B cell (primary cell): ENCODE results near the gene RNF126. TPM values are rescaled to one million over a fixed set of nuclear protein-coding genes. Genes with fewer than 3 reads are reported as not detected.
A peak's percentile ranks its signal among the peaks of the same experiment; 100 is the strongest.

Experiments
- ATAC-seq: fragments of 200-7000 bp; cut with Tn5 transposase; one replicate; pipeline ENCODE4 v1.10.0; 2021; ENCODE audit warnings: low read depth, mild to moderate bottlenecking, moderate number of reproducible peaks, moderate library complexity
- CTCF ChIA-PET: fragments of 350-600 bp; sonication (Branson Sonifier 250); formaldehyde crosslinking; loops from one replicate; lab custom pipeline; 2021; ENCODE audit warnings: antibody characterized with exemption, inconsistent platforms; lab: Charles Lee
- POLR2A ChIA-PET: fragments of 350-600 bp; sonication (Branson Sonifier 250); formaldehyde crosslinking; loops from one replicate; lab custom pipeline; 2021; ENCODE audit warnings: antibody characterized with exemption; lab: Charles Lee
- DNase-seq: peaks from one replicate; pipeline ENCODE4 v3.0.0; 2013
- H2AFZ ChIP-seq: 2 replicates; pipeline ENCODE4 v1.6.1; 2012; ENCODE audit warnings: mild to moderate bottlenecking, low read depth, low read length; ENCODE audit not compliant: insufficient read depth, poor library complexity, severe bottlenecking
- H3K27ac ChIP-seq, 2 donors: 1 replicate in 1 of 2; 2 replicates in 1 of 2; pipeline ENCODE4 v1.5.1; 2012 to 2013; ENCODE audit warnings: low read length in 2 of 2, mild to moderate bottlenecking in 2 of 2, moderate library complexity in 1 of 2
- H3K27me3 ChIP-seq, 4 experiments: fragments of 200-600 bp in 1 of 4; sonication (generic) in 1 of 4; replicated peaks in 1 of 4; 1 replicate in 2 of 4; 2 replicates in 2 of 4; pipeline versions ENCODE4 v1.6.1 to v1.7.0; 2013 to 2016; ENCODE audit warnings: low read length in 3 of 4, mild to moderate bottlenecking in 2 of 4, mixed read lengths in 1 of 4, moderate library complexity in 1 of 4; ENCODE audit not compliant: insufficient read depth in 4 of 4, control insufficient read depth in 3 of 4; ENCODE audit errors: control extremely low read depth in 1 of 4
- H3K36me3 ChIP-seq, 2 experiments: replicated peaks in 1 of 2; 1 replicate in 1 of 2; 2 replicates in 1 of 2; pipeline versions ENCODE4 v1.6.1 to v1.7.1; 2013; ENCODE audit warnings: low read length in 1 of 2; ENCODE audit not compliant: insufficient read depth in 2 of 2, control insufficient read depth in 1 of 2; ENCODE audit errors: control extremely low read depth in 1 of 2, extremely low read depth in 1 of 2
- H3K4me1 ChIP-seq, 2 donors: fragments of 200-600 bp in 1 of 2; sonication (generic) in 1 of 2; 1 replicate in 1 of 2; 2 replicates in 1 of 2; pipeline versions ENCODE4 v1.5.1 to v1.6.1; 2013 to 2017; ENCODE audit warnings: low read length in 2 of 2; ENCODE audit not compliant: control insufficient read depth in 2 of 2, insufficient read depth in 2 of 2
- H3K4me2 ChIP-seq: replicated peaks from 2 replicates; pipeline ENCODE3; 2012; ENCODE audit warnings: mild to moderate bottlenecking, low read depth, low read length; ENCODE audit not compliant: poor library complexity, severe bottlenecking
- H3K4me3 ChIP-seq, 5 experiments: fragments of 200-600 bp in 1 of 5; sonication (generic) in 1 of 5; 1 replicate in 3 of 5; 2 replicates in 2 of 5; pipeline versions ENCODE4 v1.5.1 to v1.7.0; 2011 to 2016; ENCODE audit warnings: low read length in 4 of 5, mild to moderate bottlenecking in 4 of 5, low read depth in 2 of 5, control low read depth in 1 of 5, moderate library complexity in 1 of 5; ENCODE audit not compliant: insufficient read depth in 1 of 5; ENCODE audit errors: control extremely low read depth in 1 of 5, extremely low read depth in 1 of 5
- H3K79me2 ChIP-seq: fragments of 200-600 bp; sonication (generic); one replicate; pipeline ENCODE4 v1.6.0; 2016; ENCODE audit warnings: low read length; ENCODE audit not compliant: control insufficient read depth, insufficient read depth
- H3K9ac ChIP-seq: fragments of 200-600 bp; sonication (generic); 2 replicates; pipeline ENCODE4 v1.6.1; 2017; ENCODE audit warnings: mild to moderate bottlenecking, low read length, moderate library complexity
- H3K9me3 ChIP-seq, 3 donors: one replicate each; pipeline versions ENCODE4 v1.6.1 to v1.7.1; 2013; ENCODE audit warnings: low read length in 2 of 3; ENCODE audit not compliant: control insufficient read depth in 2 of 3, insufficient read depth in 1 of 3; ENCODE audit errors: control extremely low read depth in 1 of 3
- H4K20me1 ChIP-seq: 2 replicates; pipeline ENCODE4 v1.6.0; 2012; ENCODE audit warnings: mild to moderate bottlenecking, low read length; ENCODE audit not compliant: insufficient read depth, control insufficient read depth, poor library complexity, severe bottlenecking
- H3K27ac Mint-ChIP-seq: one replicate; pipeline ENCODE4 v1.8.0; 2021; ENCODE audit warnings: mixed read lengths
- H3K27me3 Mint-ChIP-seq: one replicate; pipeline ENCODE4 v1.8.0; 2021; ENCODE audit warnings: mixed read lengths
- H3K4me1 Mint-ChIP-seq: one replicate; pipeline ENCODE4 v1.8.0; 2021; ENCODE audit warnings: mixed read lengths
- H3K4me3 Mint-ChIP-seq: one replicate; pipeline ENCODE4 v1.8.0; 2021; ENCODE audit warnings: mixed read lengths
- H3K9me3 Mint-ChIP-seq: one replicate; pipeline ENCODE4 v1.8.0; 2022; ENCODE audit warnings: mixed read lengths; ENCODE audit not compliant: insufficient read depth
- CTCF ChIP-seq: fragments of 200-600 bp; IDR thresholded peaks from one replicate; pipeline ENCODE4 v1.8.0; 2022; ENCODE audit warnings: antibody characterized with exemption, mild to moderate bottlenecking
- EZH2 ChIP-seq: IDR thresholded peaks from 2 replicates; pipeline ENCODE4 v1.6.1; 2012; ENCODE audit warnings: borderline replicate concordance, low read depth, mild to moderate bottlenecking, moderate library complexity, low read length; ENCODE audit not compliant: insufficient read depth, poor library complexity, severe bottlenecking
- WGBS: methylation state at CpG from one replicate; pipeline ENCODE4 v1.1.5; 2013; ENCODE audit warnings: missing lambda C conversion rate; ENCODE audit not compliant: insufficient coverage; 5-methylcytosine and 5-hydroxymethylcytosine counted together
- intact Hi-C: fragments of 100-400 bp; cut with micrococcal nuclease; formaldehyde crosslinking; loops from one replicate; pipeline ENCODE4 v1.10.0; 2022
- polyA plus RNA-seq: library from polyadenylated mRNA; depleted of rRNA; stranded (reverse); fragments of >200 nt; gene quantifications from 2 replicates; pipeline ENCODE4 v1.2.3, GENCODE V29; 2012
- total RNA-seq, 2 donors: library from RNA; stranded (reverse); fragments of 120-200 nt in 1 of 2; gene quantifications; 1 replicate in 1 of 2; 2 replicates in 1 of 2; pipeline versions ENCODE4 v1.2.3 to v1.2.4, GENCODE V29; 2013 to 2022

Gene RNF126
- total and polyA plus RNA-seq, 2 donors (not counting 1 experiment from before 2014, with no cell fraction given): 74.3 to 118 TPM

- H3K27me3 Mint-ChIP-seq: peaks cover 7% of the 10 kb centered on the region
- WGBS: 20% methylated on average over 33 of the region's 33 CpGs
- Histone ChIP-seq H3K9ac (no peak overlapping the region), H3K4me1 (peaks cover 7 to 14% of the 10 kb centered on the region in 2 donors), H3K27me3 (peaks cover 0 to 9% (median 2%) of the 10 kb centered on the region in 4 experiments), H3K79me2 (no peaks in the 10 kb centered on the region), H3K4me2 (peak overlapping the region; percentile 37), H4K20me1 (peaks cover 4% of the 10 kb centered on the region), H3K4me3 (no peak overlapping the region), H2AFZ (peak overlapping the region; percentile 38), H3K36me3 (peaks cover 0 to 21% of the 10 kb centered on the region in 2 experiments), H3K9me3 (no peaks in the 10 kb centered on the region), H3K27ac (no peak overlapping the region)
- H3K27ac Mint-ChIP-seq: peak overlapping the region; percentile 37
- TF ChIP-seq EZH2: no peak
- no peak for TF ChIP-seq CTCF
- DNase-seq (peak; percentile 54), ATAC-seq (peak; percentile 10)
- H3K4me3 Mint-ChIP-seq: peak overlapping the region; percentile 84
- CTCF ChIA-PET: no interaction called here
- POLR2A ChIA-PET: no interaction called here
- peaks cover 16% of the 10 kb centered on the region for H3K4me1 Mint-ChIP-seq
- intact Hi-C loops: no loop called here
- H3K9me3 Mint-ChIP-seq: no peaks in the 10 kb centered on the region
These were observed 47.4 kb downstream of the RNF126 start for GRCh38 chr19:615619-616018.

GRCh38 chr19:613732-614567 lies 49.1 kb downstream of the RNF126 start:
- Histone ChIP-seq H3K27me3 (peaks cover 0 to 9% (median 2%) of the 10 kb centered on the region in 4 experiments), H4K20me1 (no peaks in the 10 kb centered on the region), H2AFZ (no peak overlapping the region), H3K4me1 (peaks cover 11 to 28% of the 10 kb centered on the region in 2 donors), H3K79me2 (no peaks in the 10 kb centered on the region), H3K9ac (no peak overlapping the region), H3K36me3 (peaks cover 0 to 10% of the 10 kb centered on the region in 2 experiments), H3K9me3 (no peaks in the 10 kb centered on the region), H3K4me3 (no peak overlapping the region), H3K4me2 (no peak overlapping the region), H3K27ac (no peak overlapping the region)
- ATAC-seq (no peak), DNase-seq (no peak)
- Mint-ChIP-seq H3K9me3 (no peaks in the 10 kb centered on the region), H3K4me3 (no peak overlapping the region), H3K27me3 (peaks cover 7% of the 10 kb centered on the region), H3K27ac (no peak overlapping the region), H3K4me1 (peaks cover 18% of the 10 kb centered on the region)
- TF ChIP-seq CTCF: no peak
- no peak for TF ChIP-seq EZH2
- CTCF ChIA-PET: no interaction called here
- 83% methylated on average over 54 of the region's 54 CpGs for WGBS
- POLR2A ChIA-PET: no interaction called here
- intact Hi-C loops: no loop called here
